SU-DHL-6 (cell line): ENCODE results near the gene SYTL4.

Experiments
- H2AFZ ChIP-seq: fragments of 200-600 bp; sonication (generic); 2 replicates; pipeline ENCODE4 v1.6.1; 2014; ENCODE audit warnings: low read depth, mild to moderate bottlenecking, moderate library complexity, mixed read lengths, antibody characterized with exemption, low read length; ENCODE audit not compliant: severe bottlenecking
- H3F3A ChIP-seq: fragments of 200-600 bp; shearing (Covaris generic); 2 replicates; pipeline ENCODE4 v1.6.0; 2016; ENCODE audit warnings: antibody characterized with exemption, mild to moderate bottlenecking; ENCODE audit not compliant: insufficient read depth
- H3K27ac ChIP-seq: fragments of 200-600 bp; sonication (generic); 2 replicates; pipeline ENCODE4 v1.5.1; 2016; ENCODE audit warnings: low read depth, mild to moderate bottlenecking, low read length, moderate library complexity, mixed read lengths
- H3K27me3 ChIP-seq: fragments of 200-600 bp; sonication (generic), shearing (Covaris generic); 2 replicates; pipeline ENCODE4 v1.6.0; 2014; ENCODE audit warnings: mild to moderate bottlenecking, low read length
- H3K36me3 ChIP-seq: fragments of 200-600 bp; sonication (generic); 2 replicates; pipeline ENCODE4 v1.6.1; 2014; ENCODE audit warnings: mild to moderate bottlenecking, low read length, mixed read lengths
- H3K4me2 ChIP-seq: fragments of 300-600, 200-600 bp; shearing (Covaris generic), sonication (generic); 2 replicates; pipeline ENCODE4 v1.6.0; 2014; ENCODE audit warnings: low read length, low read depth, mild to moderate bottlenecking; ENCODE audit not compliant: poor library complexity, severe bottlenecking
- H3K4me3 ChIP-seq: fragments of 200-600 bp; sonication (generic); 2 replicates; pipeline ENCODE4 v1.5.1; 2014; ENCODE audit warnings: antibody characterized with exemption, low read length, mild to moderate bottlenecking, mixed read lengths; ENCODE audit not compliant: insufficient read depth, poor library complexity, severe bottlenecking
- H3K79me2 ChIP-seq: fragments of 200-600 bp; sonication (generic); 2 replicates; pipeline ENCODE4 v1.6.1; 2014; ENCODE audit warnings: mild to moderate bottlenecking, low read length, moderate library complexity; ENCODE audit not compliant: insufficient read depth
- H3K9ac ChIP-seq: fragments of 200-600 bp; sonication (generic); 2 replicates; pipeline ENCODE4 v1.7.0; 2014; ENCODE audit warnings: mild to moderate bottlenecking, low read length
- H3K9me2 ChIP-seq: fragments of 200-600 bp; sonication (generic); replicated peaks from 2 replicates; pipeline ENCODE4 v1.6.1; 2014; ENCODE audit warnings: low read length; ENCODE audit not compliant: insufficient read depth
- H3K9me3 ChIP-seq: fragments of 200-600 bp; sonication (generic); 2 replicates; pipeline ENCODE4 v1.6.1; 2014; ENCODE audit warnings: low read length, mixed read lengths; ENCODE audit not compliant: insufficient read depth
- H4K20me1 ChIP-seq: fragments of 200-600 bp; sonication (generic); 2 replicates; pipeline ENCODE4 v1.6.1; 2014; ENCODE audit warnings: low read depth, mild to moderate bottlenecking, antibody characterized with exemption, low read length, moderate library complexity, mixed read lengths
- CTCF ChIP-seq: fragments of 200-600 bp; sonication (generic); IDR thresholded peaks from one replicate; pipeline ENCODE4 v1.5.1; 2017; ENCODE audit warnings: antibody characterized with exemption, mild to moderate bottlenecking, low read length, moderate library complexity; ENCODE audit not compliant: insufficient read depth, poor library complexity, severe bottlenecking
- EZH2phosphoT487 ChIP-seq: fragments of 200-600 bp; sonication (generic), shearing (Covaris generic); conservative IDR thresholded peaks from 2 replicates; pipeline ENCODE4 v1.6.1; 2018; ENCODE audit warnings: mild to moderate bottlenecking, antibody characterized with exemption, low read length, moderate library complexity, mixed read lengths

The SYTL4 gene

GRCh38 chrX:100635989-100636320 is 96.0 kb downstream of the SYTL4 start:
- no peaks in the 10 kb centered on the region for H3F3A ChIP-seq
- no peak overlapping the region for H3K4me3 ChIP-seq
- no peak overlapping the region for H3K4me2 ChIP-seq
- no peaks in the 10 kb centered on the region for H3K9me3 ChIP-seq
- no peaks in the 10 kb centered on the region for H3K36me3 ChIP-seq
- H3K9ac ChIP-seq, result no peak overlapping the region
- TF ChIP-seq CTCF (no peak), EZH2phosphoT487 (no peak)
- H3K79me2 ChIP-seq, result no peaks in the 10 kb centered on the region
- no peak overlapping the region for H3K27ac ChIP-seq
- no peak overlapping the region for H2AFZ ChIP-seq
- no peaks in the 10 kb centered on the region for H3K27me3 ChIP-seq
- H3K9me2 ChIP-seq, result no peaks in the 10 kb centered on the region
- no peaks in the 10 kb centered on the region for H4K20me1 ChIP-seq

GRCh38 chrX:100635040-100635439 is 96.9 kb downstream of the SYTL4 start:
- TF ChIP-seq CTCF (no peak), EZH2phosphoT487 (no peak)
- no peak overlapping the region for H3K9ac ChIP-seq
- H3F3A ChIP-seq, result no peaks in the 10 kb centered on the region
- no peaks in the 10 kb centered on the region for H4K20me1 ChIP-seq
- no peaks in the 10 kb centered on the region for H3K79me2 ChIP-seq
- no peaks in the 10 kb centered on the region for H3K9me2 ChIP-seq
- H3K36me3 ChIP-seq, result no peaks in the 10 kb centered on the region
- H3K27me3 ChIP-seq, result no peaks in the 10 kb centered on the region
- H2AFZ ChIP-seq, result no peak overlapping the region
- H3K4me2 ChIP-seq, result no peak overlapping the region
- H3K9me3 ChIP-seq, result no peaks in the 10 kb centered on the region
- H3K27ac ChIP-seq, result no peak overlapping the region
- no peak overlapping the region for H3K4me3 ChIP-seq

- Histone ChIP-seq H3K4me2 (peak overlapping the region; percentile 10), H4K20me1 (no peaks in the 10 kb centered on the region), H3K79me2 (no peaks in the 10 kb centered on the region), H3K4me3 (no peak overlapping the region), H3K36me3 (no peaks in the 10 kb centered on the region), H3K27me3 (no peaks in the 10 kb centered on the region), H3K27ac (no peak overlapping the region), H3K9me2 (no peaks in the 10 kb centered on the region), H3F3A (peaks cover 5% of the 10 kb centered on the region; the same call in 1 of the 2 replicates), H3K9me3 (no peaks in the 10 kb centered on the region), H2AFZ (no peak overlapping the region), H3K9ac (no peak overlapping the region)
- TF ChIP-seq CTCF, result no peak
These were observed 105.9 kb downstream of the SYTL4 start for GRCh38 chrX:100625985-100626491.
